Smooth muscle cell (in vitro differentiated cells): ENCODE results near the gene NOXO1. TPM values are rescaled to one million over a fixed set of nuclear protein-coding genes. Genes with fewer than 3 reads are reported as not detected.

Experiments used
- DNase-seq: peaks from one replicate; lab custom pipeline; 2025; ENCODE audit not compliant: unreplicated experiment; lab: John Stamatoyannopoulos, UW
- H2AFZ ChIP-seq: fragments of 200-600 bp; sonication (generic); 2 replicates; pipeline ENCODE4 v1.6.0; 2016; ENCODE audit warnings: antibody characterized with exemption, low read depth, mild to moderate bottlenecking
- H3F3A ChIP-seq: fragments of 200-600 bp; sonication (generic); 2 replicates; pipeline ENCODE4 v1.6.0; 2017; ENCODE audit warnings: antibody characterized with exemption, low read depth
- H3K27ac ChIP-seq: fragments of 200-600 bp; sonication (generic); 2 replicates; pipeline ENCODE4 v1.5.1; 2016; ENCODE audit warnings: low read depth, mild to moderate bottlenecking
- H3K27me3 ChIP-seq: fragments of 200-600 bp; sonication (generic); 2 replicates; pipeline ENCODE4 v1.6.1; 2016; ENCODE audit warnings: low read depth, mild to moderate bottlenecking
- H3K36me3 ChIP-seq: fragments of 200-600 bp; sonication (generic); 2 replicates; pipeline ENCODE4 v1.5.1; 2016; ENCODE audit warnings: low read depth
- H3K4me1 ChIP-seq: fragments of 200-600 bp; sonication (generic); 2 replicates; pipeline ENCODE4 v1.5.1; 2016; ENCODE audit warnings: low read depth
- H3K4me2 ChIP-seq: fragments of 200-600 bp; sonication (generic); 2 replicates; pipeline ENCODE4 v1.6.0; 2016; ENCODE audit warnings: mild to moderate bottlenecking
- H3K4me3 ChIP-seq: fragments of 200-600 bp; sonication (generic); 2 replicates; pipeline ENCODE4 v1.5.1; 2016; ENCODE audit warnings: mild to moderate bottlenecking
- H3K79me2 ChIP-seq: fragments of 200-600 bp; sonication (generic); 2 replicates; pipeline ENCODE4 v1.6.0; 2016; ENCODE audit warnings: low read depth, mild to moderate bottlenecking
- H3K9ac ChIP-seq: fragments of 200-600 bp; sonication (generic); 2 replicates; pipeline ENCODE4 v1.6.0; 2016; ENCODE audit warnings: low read depth
- H3K9me3 ChIP-seq: fragments of 200-600 bp; sonication (generic); replicated peaks from 2 replicates; pipeline ENCODE4 v1.5.1; 2016; ENCODE audit warnings: low read depth
- H4K20me1 ChIP-seq: fragments of 200-600 bp; sonication (generic); 2 replicates; pipeline ENCODE4 v1.6.0; 2016; ENCODE audit warnings: low read depth
- CTCF ChIP-seq: fragments of 200-600 bp; sonication (generic); IDR thresholded peaks from 2 replicates; pipeline ENCODE4 v1.5.1; 2017; ENCODE audit warnings: borderline replicate concordance, mild to moderate bottlenecking, antibody characterized with exemption; ENCODE audit not compliant: insufficient read depth, poor library complexity, severe bottlenecking
- WGBS: methylation state at CpG from one replicate; pipeline ENCODE4 v1.1.7; 2016; ENCODE audit warnings: low lambda C conversion rate; 5-methylcytosine and 5-hydroxymethylcytosine counted together
- polyA plus RNA-seq: library from polyadenylated mRNA; unstranded; fragments of >200 nt; fragmentation: Nextera tagmentation; extraction: Ambion mirVana; gene quantifications from 2 replicates; pipeline ENCODE4 v1.2.1, GENCODE V29; 2016
- total RNA-seq: library from RNA; depleted of rRNA; stranded (reverse); fragments of >200 nt; gene quantifications from 2 replicates; pipeline ENCODE4 v1.2.3, GENCODE V29; 2014

Gene NOXO1
- total and polyA plus RNA-seq, 2 experiments from 2014 or later, result 0.13 to 0.35 TPM

DNA sequence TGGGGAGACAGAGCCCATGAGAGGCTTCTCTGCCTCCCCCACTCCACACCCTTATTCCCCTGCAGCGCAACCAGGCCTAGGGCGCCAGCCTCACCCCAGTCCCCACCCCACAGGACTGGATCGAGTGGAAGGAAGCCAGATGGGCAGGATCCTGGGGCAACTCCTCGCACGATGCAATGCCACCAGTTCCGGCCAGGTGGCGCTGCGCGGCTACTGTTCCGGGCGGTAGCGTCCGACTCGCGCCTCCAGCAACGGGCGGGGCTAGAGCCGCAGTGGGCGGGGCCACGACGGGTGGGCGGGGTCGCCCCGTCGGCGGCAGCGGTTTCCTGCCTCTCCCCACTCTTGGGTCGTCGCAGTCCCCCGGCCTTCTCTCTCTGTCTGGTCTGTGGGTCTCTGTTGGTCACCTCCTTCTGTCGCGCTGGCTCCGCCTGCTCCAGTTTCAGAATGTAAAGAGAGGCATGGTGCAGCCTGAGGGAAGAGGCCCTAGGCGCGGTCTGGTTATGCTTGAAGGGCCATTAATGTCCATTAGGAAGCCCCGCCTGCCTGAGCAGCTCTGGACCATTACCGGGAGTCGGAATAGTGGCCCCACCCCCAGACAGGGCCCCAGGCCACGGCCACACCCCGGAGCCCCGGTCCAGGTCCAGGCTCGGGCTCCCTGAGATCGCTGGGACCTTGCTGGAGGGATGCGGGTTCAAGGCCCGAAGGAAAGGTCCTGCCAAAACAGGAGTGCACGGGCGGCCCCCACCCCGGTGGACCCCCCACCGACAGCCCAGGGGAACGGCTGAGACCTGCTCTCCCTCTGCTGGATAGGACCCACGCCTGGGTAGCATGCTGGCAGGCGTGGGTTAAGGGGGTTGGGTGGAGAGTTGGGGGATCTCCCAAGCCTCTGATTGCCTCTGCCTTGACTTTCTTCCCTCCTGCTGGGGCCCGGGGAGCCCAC, 42.1 kb upstream of the NOXO1 start:
- TF ChIP-seq CTCF, result peak; percentile 98
- peaks cover 23% of the 10 kb centered on the region for H3K4me1 ChIP-seq
- 10% methylated on average over 42 of the region's 53 CpGs for WGBS
- H3K4me3 ChIP-seq, result peak overlapping the region; percentile 38
- peak overlapping the region; percentile 82 for H3K4me2 ChIP-seq
- H3K9ac ChIP-seq, result no peak overlapping the region
- H4K20me1 ChIP-seq, result peaks cover 6% of the 10 kb centered on the region
- peak overlapping the region; percentile 76 for H2AFZ ChIP-seq
- no peaks in the 10 kb centered on the region for H3F3A ChIP-seq
- H3K36me3 ChIP-seq, result no peaks in the 10 kb centered on the region
- no peaks in the 10 kb centered on the region for H3K27me3 ChIP-seq
- peaks cover 12% of the 10 kb centered on the region for H3K79me2 ChIP-seq
- H3K9me3 ChIP-seq, result no peaks in the 10 kb centered on the region
- DNase-seq, result peak; percentile 94
- H3K27ac ChIP-seq, result peak overlapping the region; percentile 40

DNA sequence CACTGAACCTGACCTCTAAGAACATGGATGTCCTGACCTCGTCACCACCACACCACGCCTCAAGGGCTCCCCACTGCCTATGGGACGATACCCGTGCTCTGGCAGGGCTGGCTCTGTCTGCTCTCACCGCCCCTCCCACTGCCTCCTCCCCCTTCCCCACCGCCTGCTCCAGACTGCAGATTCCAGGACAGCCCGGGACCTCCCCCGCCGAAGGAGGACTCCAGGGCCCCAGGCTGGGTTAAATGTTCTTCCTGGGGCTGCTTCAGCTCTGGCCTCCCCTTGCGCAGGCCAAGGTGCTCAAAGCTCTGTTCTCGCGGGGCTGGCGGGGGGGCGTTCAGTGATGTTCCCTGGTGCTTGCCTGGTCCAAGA, 41.4 kb upstream of the NOXO1 start:
- peaks cover 7% of the 10 kb centered on the region for H3K79me2 ChIP-seq
- no peaks in the 10 kb centered on the region for H3K36me3 ChIP-seq
- TF ChIP-seq CTCF, result no peak
- peak; percentile 85 for DNase-seq
- no peaks in the 10 kb centered on the region for H3F3A ChIP-seq
- peak overlapping the region; percentile 75 for H2AFZ ChIP-seq
- peak overlapping the region; percentile 38 for H3K4me3 ChIP-seq
- peaks cover 20% of the 10 kb centered on the region for H3K4me1 ChIP-seq
- no peaks in the 10 kb centered on the region for H4K20me1 ChIP-seq
- H3K4me2 ChIP-seq, result peak overlapping the region; percentile 82
- no peaks in the 10 kb centered on the region for H3K9me3 ChIP-seq
- WGBS, result 8% methylated on average over 11 of the region's 14 CpGs
- H3K9ac ChIP-seq, result no peak overlapping the region
- H3K27me3 ChIP-seq, result no peaks in the 10 kb centered on the region
- H3K27ac ChIP-seq, result no peak overlapping the region

GRCh38 chr16:2019921-2020831, 38.9 kb upstream of the NOXO1 start:
- no peaks in the 10 kb centered on the region for H3K27me3 ChIP-seq
- peak overlapping the region; percentile 62 for H2AFZ ChIP-seq
- 3% methylated on average over 89 of the region's 96 CpGs for WGBS

More at GRCh38 chr16:2019921-2020831, 38.9 kb upstream of the NOXO1 start:
- no peaks in the 10 kb centered on the region for H4K20me1 ChIP-seq
- H3K36me3 ChIP-seq, result no peaks in the 10 kb centered on the region
- peak overlapping the region; percentile 38 for H3K4me3 ChIP-seq
- peaks cover 15% of the 10 kb centered on the region for H3K4me1 ChIP-seq
- no peaks in the 10 kb centered on the region for H3K9me3 ChIP-seq
- no peak for TF ChIP-seq CTCF
- no peaks in the 10 kb centered on the region for H3F3A ChIP-seq
- H3K9ac ChIP-seq, result no peak overlapping the region
- no peak overlapping the region for H3K27ac ChIP-seq
- H3K79me2 ChIP-seq, result no peaks in the 10 kb centered on the region
- DNase-seq, result no peak
- H3K4me2 ChIP-seq, result peak overlapping the region; percentile 88
